Suppressor macrophage treated with lipopolysaccharide for 1 hour (primary cell): Measurements from ENCODE around the gene GREB1.
A peak's percentile ranks its signal among the peaks of the same experiment; 100 is the strongest.

Experiments
- DNase-seq, 3 donors: peaks; one replicate each; pipeline ENCODE4 v3.0.0-alpha.2; 2020 to 2022

The GREB1 gene

GRCh38 chr2:11581797-11582611, 48.2 kb downstream of the GREB1 start:
- no peak for DNase-seq

- DNase-seq = no peak
Observed at GRCh38 chr2:11582612-11582861, 48.7 kb downstream of the GREB1 start.

GRCh38 chr2:11582862-11583752, 49.3 kb downstream of the GREB1 start:
- peak; percentile 74 to 82 (median 77) for DNase-seq

GRCh38 chr2:11583840-11584524, 50.1 kb downstream of the GREB1 start:
- peak; percentile 95 to 98 (median 98) for DNase-seq

- DNase-seq = no peak
Observed at GRCh38 chr2:11584525-11585056, 50.7 kb downstream of the GREB1 start.

GRCh38 chr2:11585071-11585470, 51.2 kb downstream of the GREB1 start:
- DNase-seq = no peak

GRCh38 chr2:11588228-11589110, 54.6 kb downstream of the GREB1 start:
- DNase-seq = no peak

- no peak for DNase-seq
Observed at GRCh38 chr2:11589316-11589940, 55.6 kb downstream of the GREB1 start.

GRCh38 chr2:11590193-11590592, 56.3 kb downstream of the GREB1 start:
- DNase-seq = no peak

GRCh38 chr2:11591091-11591490, 57.2 kb downstream of the GREB1 start:
- no peak for DNase-seq

GRCh38 chr2:11592671-11593574, 59.1 kb downstream of the GREB1 start:
- no peak for DNase-seq

GRCh38 chr2:11596801-11597200, 63.0 kb downstream of the GREB1 start:
- DNase-seq = no peak

- no peak for DNase-seq
Observed at GRCh38 chr2:11597538-11598225, 63.8 kb downstream of the GREB1 start.

- DNase-seq = no peak
Observed at GRCh38 chr2:11598228-11598731, 64.4 kb downstream of the GREB1 start.

GRCh38 chr2:11602563-11603204, 68.8 kb downstream of the GREB1 start:
- DNase-seq = no peak

GRCh38 chr2:11610624-11611242, 76.9 kb downstream of the GREB1 start:
- no peak for DNase-seq

GRCh38 chr2:11611251-11611650, 77.4 kb downstream of the GREB1 start:
- no peak for DNase-seq

GRCh38 chr2:11612553-11613215, 78.8 kb downstream of the GREB1 start:
- DNase-seq = no peak
